ENCODE results near the gene LYSMD2.

The LYSMD2 gene

DNA sequence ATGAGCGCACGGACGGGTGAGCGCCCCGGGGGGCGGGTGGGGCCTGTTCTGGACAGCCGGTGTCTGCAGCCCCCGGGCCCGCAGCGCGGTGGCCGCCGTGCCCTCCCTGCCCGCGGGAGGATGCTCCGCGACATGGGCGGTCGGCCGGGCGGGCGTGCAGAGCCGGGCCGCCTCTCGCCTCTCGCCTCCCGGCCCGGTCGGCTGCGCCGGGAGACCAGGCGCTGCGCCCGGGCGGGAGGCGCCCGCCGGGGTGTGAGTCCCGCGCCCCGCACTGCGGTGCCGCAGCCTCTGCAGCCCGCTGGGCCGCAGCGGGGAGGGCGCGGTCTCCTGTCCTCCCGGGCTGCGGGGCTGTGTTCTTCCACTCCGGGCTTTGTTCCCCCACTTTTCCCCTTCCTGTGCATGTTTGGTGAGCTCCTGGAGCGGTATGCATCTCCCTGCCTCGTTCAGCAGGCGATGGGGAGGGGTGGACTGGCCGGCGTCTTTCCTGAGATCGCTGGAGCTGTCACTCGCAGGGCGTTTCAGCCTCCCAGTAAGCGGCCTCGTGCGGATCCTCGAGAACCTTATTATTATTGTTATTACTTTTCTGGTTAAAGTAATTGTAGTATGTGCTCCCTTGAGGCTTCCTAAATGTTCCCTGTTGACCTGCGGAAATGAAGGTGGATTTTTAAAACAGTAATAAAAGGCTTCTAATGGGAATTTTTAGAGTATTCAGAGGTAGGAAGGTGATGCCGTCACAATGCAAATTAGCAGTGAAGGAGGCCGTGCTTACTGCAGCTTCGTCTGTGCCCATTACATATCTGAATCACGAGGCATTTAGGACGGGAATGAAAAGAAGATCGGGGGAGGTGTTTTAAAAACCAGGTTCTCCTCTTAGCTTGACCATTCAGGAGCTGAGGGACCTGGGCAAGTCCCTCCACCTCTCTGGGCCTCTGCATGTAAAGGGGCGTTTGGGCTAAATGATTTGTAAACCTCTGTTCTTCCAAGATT, 14.5 kb upstream of the LYSMD2 start:
- DNase-seq = no peak

DNA sequence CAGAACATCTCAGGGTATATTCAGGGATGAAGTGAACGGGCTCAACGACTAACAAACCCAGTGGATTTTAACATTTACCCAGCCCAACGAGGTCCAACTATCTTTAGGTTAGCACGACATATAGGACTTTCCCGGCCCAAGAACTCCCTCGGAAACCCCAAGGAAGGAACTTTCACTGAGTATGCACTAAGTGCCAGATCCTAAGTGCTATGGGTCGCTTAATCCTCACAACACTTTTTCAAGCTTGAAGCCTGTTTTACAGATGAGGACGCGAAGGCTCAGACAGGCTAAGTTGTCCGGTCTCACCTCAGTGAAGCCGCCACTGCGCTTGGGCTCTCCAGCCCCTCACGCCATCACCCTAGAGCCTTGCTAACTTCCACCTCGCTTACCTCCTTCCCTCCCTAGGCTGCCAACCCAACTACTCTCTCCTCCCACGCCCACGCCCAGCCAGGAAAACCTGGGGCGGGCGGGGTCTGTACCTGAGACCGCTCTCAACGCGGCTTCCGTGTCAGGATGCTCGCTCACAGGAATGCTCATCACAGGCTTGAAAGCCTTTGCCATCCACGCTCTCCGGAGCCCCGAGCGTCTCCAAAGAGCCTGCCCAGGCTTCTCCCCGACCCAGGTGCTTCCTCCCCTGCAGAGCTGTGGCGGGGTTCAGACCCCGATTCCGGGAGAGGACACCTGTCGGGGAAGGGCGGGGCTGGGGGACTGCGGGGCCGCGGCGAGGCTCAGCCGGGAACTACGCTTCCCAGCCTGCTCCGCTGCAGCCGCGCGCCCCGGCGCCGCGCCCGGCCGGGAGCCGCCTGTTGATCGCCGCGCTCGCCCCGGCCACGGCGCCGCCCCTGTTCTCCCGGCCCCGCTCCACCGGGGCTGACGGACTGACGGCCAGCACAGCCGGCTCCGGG, 13.6 kb upstream of the LYSMD2 start, which contains the start of gene TMOD2:
TMOD2 (plus strand) TSS at position 806 of the 905 bp plus-strand sequence. CDS start 14,845 bp downstream, outside the sequence.
- peak; percentile 54 for DNase-seq

GRCh38 chr15:51750186-51750585, 12.7 kb upstream of the LYSMD2 start:
- no peak for DNase-seq

- DNase-seq = no peak
Observed at GRCh38 chr15:51749307-51749706, 11.9 kb upstream of the LYSMD2 start.

GRCh38 chr15:51739061-51739712, 1.7 kb upstream of the LYSMD2 start:
- DNase-seq = no peak

- no peak for DNase-seq
Observed at GRCh38 chr15:51738553-51738952, 1.1 kb upstream of the LYSMD2 start.

DNA sequence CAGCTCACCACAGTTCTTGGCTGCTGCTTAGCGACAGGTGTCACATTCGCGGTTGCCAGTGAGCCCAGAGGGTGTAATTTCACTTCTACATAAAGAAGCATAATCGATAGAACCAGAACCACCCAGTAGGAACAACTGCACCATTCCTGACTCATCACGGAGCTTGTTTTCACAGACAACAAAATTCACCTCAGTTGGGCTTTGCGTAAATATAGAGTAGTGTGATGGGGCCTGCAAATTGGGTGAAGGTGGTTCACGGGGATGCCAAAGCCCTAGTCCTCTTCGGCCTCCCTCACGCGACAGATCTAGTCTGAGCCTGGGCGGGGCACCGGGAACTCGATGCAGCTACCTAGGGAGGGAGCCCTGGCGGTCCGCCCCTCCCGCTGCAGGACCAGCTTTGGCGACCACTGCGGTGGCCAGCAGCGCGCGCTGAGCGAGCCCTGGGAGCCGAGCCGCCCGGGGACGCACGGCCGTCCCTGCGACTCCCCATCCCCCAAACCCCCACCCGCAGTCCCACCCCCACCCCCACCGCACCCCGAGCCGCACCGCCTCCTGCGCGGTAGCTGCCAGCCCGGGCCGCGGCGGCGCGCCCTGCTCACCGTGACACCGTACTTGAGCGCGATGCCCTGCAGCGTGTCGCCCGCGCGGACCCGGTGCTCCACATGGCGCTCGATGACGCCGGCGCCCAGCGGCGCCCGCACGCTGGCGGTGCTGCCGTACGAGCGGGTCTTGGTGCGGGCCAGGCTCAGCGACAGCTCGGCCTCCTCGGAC, 519 bp downstream of the LYSMD2 start:
- DNase-seq = peak; percentile 63

DNA sequence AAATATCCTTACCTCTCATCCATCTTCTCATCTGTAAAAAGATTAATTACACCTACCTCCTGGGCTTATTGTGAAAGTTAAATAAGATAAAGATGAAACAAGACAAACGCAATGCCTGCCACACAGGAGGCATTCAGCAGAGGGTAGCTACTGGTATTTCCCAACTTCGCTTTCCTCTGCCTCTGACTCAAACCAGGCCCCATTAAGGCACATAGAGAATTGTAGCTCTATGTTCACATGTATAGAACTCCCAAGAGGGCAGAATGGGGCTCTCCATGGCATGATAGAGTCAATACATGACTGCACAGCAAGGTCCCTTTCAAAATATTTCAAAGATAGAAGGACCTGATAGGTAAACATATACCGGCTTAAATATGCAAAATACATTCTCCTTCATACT, 1.4 kb downstream of the LYSMD2 start:
- DNase-seq = peak; percentile 20

- DNase-seq = peak; percentile 50
Observed at GRCh38 chr15:51735228-51736010, 2.0 kb downstream of the LYSMD2 start.

- no peak for DNase-seq
Observed at GRCh38 chr15:51732646-51733045, 4.8 kb downstream of the LYSMD2 start.

GRCh38 chr15:51731549-51732267, 5.7 kb downstream of the LYSMD2 start:
- peak; percentile 67 for DNase-seq

DNA sequence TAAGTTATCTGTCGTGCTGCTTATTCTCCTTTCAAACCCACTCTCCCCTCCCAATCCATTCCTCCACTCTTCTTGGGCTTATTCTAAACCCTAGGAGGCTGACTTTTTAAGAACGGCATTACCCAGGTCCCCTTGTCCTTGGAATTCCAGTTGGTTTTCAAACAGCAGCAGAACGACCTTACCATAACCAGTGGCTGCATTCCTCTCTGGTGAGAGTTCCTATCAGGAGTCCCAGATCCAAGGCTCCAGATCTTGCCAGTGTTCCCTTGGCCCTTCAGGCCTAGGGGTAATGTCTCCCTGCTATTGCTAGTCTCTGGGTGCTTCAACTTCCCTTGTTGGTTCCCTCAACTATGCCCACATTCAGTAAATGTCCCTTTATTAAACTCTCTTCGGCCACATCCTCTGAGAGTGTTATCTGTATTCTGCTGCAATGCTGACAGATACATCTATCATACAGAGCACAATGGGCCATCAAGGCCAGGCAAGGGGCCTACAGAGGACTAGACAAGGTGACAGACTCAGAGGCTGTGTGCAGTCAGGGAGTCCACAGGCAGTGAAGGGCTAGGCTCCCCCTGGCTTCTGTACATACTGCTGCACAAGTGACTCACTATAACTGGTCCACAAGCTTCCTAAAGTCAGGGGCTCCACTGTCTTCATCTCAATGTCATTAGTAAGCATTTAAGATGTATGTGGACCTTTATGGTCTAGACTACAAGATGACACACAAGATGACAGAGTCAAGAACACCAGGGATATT, 10.1 kb downstream of the LYSMD2 start:
- peak; percentile 20 for DNase-seq

GRCh38 chr15:51726302-51727073, 11.0 kb downstream of the LYSMD2 start:
- DNase-seq = no peak

DNA sequence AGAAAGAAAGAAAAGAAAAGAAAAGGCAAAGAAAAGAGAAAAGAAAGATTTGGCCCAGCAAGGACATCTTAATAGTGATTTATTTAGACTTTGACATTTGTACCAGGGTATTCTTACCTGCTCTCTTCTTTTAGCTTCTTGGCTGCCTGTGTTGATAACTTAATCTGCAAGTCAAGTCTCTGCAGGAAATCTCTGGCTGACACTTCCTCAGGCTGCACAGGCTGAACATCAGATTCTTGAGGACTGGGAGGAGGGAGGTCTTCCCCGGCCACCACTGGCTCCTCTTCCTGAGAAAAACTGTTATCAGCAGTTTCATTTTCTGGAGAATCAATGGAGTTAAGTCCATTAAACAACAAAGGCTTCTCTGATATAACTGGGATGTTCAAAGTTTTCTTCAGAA, 12.8 kb downstream of the LYSMD2 start:
- DNase-seq = no peak

DNA sequence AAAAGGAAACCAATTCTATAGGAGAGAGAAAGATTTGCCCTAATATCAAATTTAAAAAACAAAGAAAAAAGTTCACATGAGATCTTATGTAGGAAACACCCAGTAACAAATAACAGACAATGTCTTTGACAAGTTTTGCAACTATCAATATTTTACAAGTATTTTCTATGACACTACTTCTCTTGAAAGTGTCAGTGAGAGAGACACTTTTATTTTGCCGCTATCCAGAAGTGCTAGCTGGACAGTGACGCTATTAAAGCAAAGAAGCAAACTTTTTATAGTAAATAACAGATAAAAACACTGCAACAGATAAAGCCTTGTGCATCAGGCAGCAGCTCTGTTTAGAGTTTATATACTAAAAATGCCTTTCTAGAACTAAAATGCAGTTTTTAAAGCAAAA, 13.3 kb downstream of the LYSMD2 start:
- DNase-seq = no peak

DNA sequence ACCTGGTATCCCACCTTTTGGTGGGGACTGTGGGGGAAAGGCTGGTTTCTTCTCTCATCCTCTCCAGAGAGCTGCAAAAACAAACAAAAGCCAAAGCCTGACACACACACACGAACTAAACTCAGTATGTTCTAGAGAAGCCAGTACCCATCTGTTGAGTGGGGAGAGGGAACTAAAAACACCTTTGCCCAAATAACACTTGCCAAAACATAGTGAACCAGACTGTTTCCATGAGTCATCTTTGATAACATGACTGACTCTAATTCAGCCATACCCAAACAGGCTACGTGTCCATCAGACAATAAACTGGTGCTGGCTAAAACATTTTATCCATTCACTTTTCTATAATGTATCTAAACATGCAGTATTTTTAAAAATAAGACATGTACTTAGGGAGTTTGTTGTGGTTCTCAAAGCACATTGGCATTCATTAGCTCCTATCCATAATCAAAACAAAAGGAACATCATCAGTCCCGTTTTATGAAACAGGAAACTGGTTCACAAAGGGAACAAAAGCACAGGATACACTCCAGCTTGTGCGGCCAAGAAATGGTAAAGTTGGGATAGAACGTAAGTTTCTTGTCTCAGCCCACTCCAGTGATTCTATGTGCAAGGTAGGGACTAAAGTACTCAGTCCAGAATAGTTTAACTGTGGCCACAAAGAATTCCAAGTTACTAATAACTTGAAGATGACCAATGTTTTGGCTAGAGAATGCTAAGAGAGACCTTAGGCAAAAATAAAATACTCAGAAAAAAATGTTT, 16.1 kb downstream of the LYSMD2 start:
- DNase-seq = no peak

GRCh38 chr15:51720201-51720995, 17.1 kb downstream of the LYSMD2 start:
- no peak for DNase-seq
